H1 (cell line): ENCODE measurements around the gene CORO1C. TPM values are rescaled to one million over a fixed set of nuclear protein-coding genes. Genes with fewer than 3 reads are reported as not detected.
A peak's percentile ranks its signal among the peaks of the same experiment; 100 is the strongest.

ENCODE experiments used
- CTCF ChIA-PET: fragments of 300-600 bp; sonication (Branson Sonifier 250); formaldehyde crosslinking; loops from one replicate; lab custom pipeline; 2021; ENCODE audit not compliant: partially characterized antibody; lab: Charles Lee
- POLR2A ChIA-PET: fragments of 300-600 bp; sonication (Branson Sonifier 250); formaldehyde crosslinking; loops from one replicate; lab custom pipeline; 2021; ENCODE audit warnings: inconsistent platforms; ENCODE audit not compliant: partially characterized antibody; lab: Charles Lee
- DNase-seq, 2 experiments: peaks; one replicate each; pipeline versions ENCODE4 v3.0.0 to v3.0.0-alpha.2; 2010 to 2022; ENCODE audit warnings: low spot score in 2 of 2, low read depth in 1 of 2, mixed read lengths in 1 of 2
- FAIRE-seq: peaks from 2 replicates; lab custom pipeline; 2011; peaks lifted over from hg19 to GRCh38; lab: Jason Lieb, UNC
- H2AFZ ChIP-seq: 2 replicates; pipeline ENCODE4 v1.8.1; 2012; ENCODE audit warnings: low read length, inconsistent platforms
- H2AK5ac ChIP-seq: 2 replicates; pipeline ENCODE4 v1.6.1; 2013; ENCODE audit warnings: low read depth, low read length
- H2BK120ac ChIP-seq: replicated peaks from 2 replicates; pipeline ENCODE3; 2013; ENCODE audit warnings: low read depth, low read length, inconsistent platforms
- H2BK12ac ChIP-seq: 2 replicates; pipeline ENCODE4 v1.6.1; 2013; ENCODE audit warnings: low read depth, low read length
- H2BK15ac ChIP-seq: 2 replicates; pipeline ENCODE4 v1.6.1; 2013; ENCODE audit warnings: low read length
- H2BK20ac ChIP-seq: 2 replicates; pipeline ENCODE4 v1.6.1; 2013; ENCODE audit warnings: low read length
- H2BK5ac ChIP-seq: 2 replicates; pipeline ENCODE4 v1.6.1; 2013; ENCODE audit warnings: low read depth, low read length
- H3K14ac ChIP-seq: 2 replicates; pipeline ENCODE4 v1.6.1; 2013; ENCODE audit warnings: inconsistent platforms; ENCODE audit not compliant: insufficient read length
- H3K18ac ChIP-seq: 2 replicates; pipeline ENCODE4 v1.6.1; 2013; ENCODE audit warnings: low read length; ENCODE audit errors: extremely low read depth
- H3K23ac ChIP-seq: 2 replicates; pipeline ENCODE4 v1.6.1; 2013; ENCODE audit warnings: inconsistent platforms; ENCODE audit not compliant: insufficient read length
- H3K23me2 ChIP-seq: 2 replicates; pipeline ENCODE4 v1.6.1; 2013; ENCODE audit warnings: low read depth, low read length
- H3K27ac ChIP-seq: 2 replicates; pipeline ENCODE4 v1.6.1; 2011; ENCODE audit warnings: low read depth, low read length, inconsistent platforms
- H3K27me3 ChIP-seq, 4 experiments: replicated peaks in 1 of 4; 1 replicate in 1 of 4; 2 replicates in 3 of 4; pipeline versions ENCODE4 v1.6.1 to v1.8.1; 2011 to 2013; ENCODE audit warnings: low read length in 3 of 4, mild to moderate bottlenecking in 3 of 4, inconsistent platforms in 2 of 4, mixed read lengths in 2 of 4, moderate library complexity in 1 of 4; ENCODE audit not compliant: control insufficient read depth in 3 of 4, insufficient read depth in 3 of 4; ENCODE audit errors: extremely low read depth in 1 of 4
- H3K36me3 ChIP-seq, 4 experiments: 2 replicates each; pipeline versions ENCODE4 v1.6.1 to v1.8.1; 2011 to 2013; ENCODE audit warnings: mild to moderate bottlenecking in 4 of 4, low read length in 3 of 4, moderate library complexity in 2 of 4, control low read depth in 1 of 4, inconsistent platforms in 1 of 4; ENCODE audit not compliant: insufficient read depth in 4 of 4, control insufficient read depth in 2 of 4
- H3K4ac ChIP-seq: replicated peaks from 2 replicates; pipeline ENCODE3; 2013; ENCODE audit warnings: low read length, low read depth, mixed read lengths, inconsistent platforms; ENCODE audit not compliant: insufficient read length
- H3K4me1 ChIP-seq, 4 experiments: replicated peaks in 1 of 4; 1 replicate in 1 of 4; 2 replicates in 3 of 4; pipeline versions ENCODE4 v1.6.1 to v1.8.1; 2011 to 2013; ENCODE audit warnings: low read length in 3 of 4, inconsistent platforms in 2 of 4, mixed read lengths in 1 of 4; ENCODE audit not compliant: insufficient read depth in 4 of 4, control insufficient read depth in 3 of 4
- H3K4me2 ChIP-seq, 2 experiments: 2 replicates each; pipeline versions ENCODE4 v1.6.1 to v1.8.1; 2011 to 2013; ENCODE audit warnings: low read depth in 2 of 2, low read length in 2 of 2, control low read depth in 1 of 2, inconsistent platforms in 1 of 2, mild to moderate bottlenecking in 1 of 2; ENCODE audit not compliant: insufficient read depth in 1 of 2
- H3K4me3 ChIP-seq, 4 experiments: fragments of 200-600, 300-600 bp in 1 of 4; sonication (generic), shearing (Covaris generic), sonication (Bioruptor Twin) in 1 of 4; 2 replicates each; pipeline versions ENCODE4 v1.5.1 to v1.8.1; 2011 to 2016; ENCODE audit warnings: low read length in 4 of 4, low read depth in 3 of 4, control low read depth in 2 of 4, inconsistent platforms in 2 of 4, mild to moderate bottlenecking in 2 of 4, mixed read lengths in 1 of 4, moderate library complexity in 1 of 4; ENCODE audit not compliant: insufficient read depth in 2 of 4; ENCODE audit errors: extremely low read depth in 1 of 4
- H3K56ac ChIP-seq: replicated peaks from 2 replicates; pipeline ENCODE3; 2013; ENCODE audit warnings: low read depth, mild to moderate bottlenecking, mixed read lengths, low read length, inconsistent platforms; ENCODE audit not compliant: insufficient read length
- H3K79me1 ChIP-seq: 2 replicates; pipeline ENCODE4 v1.6.1; 2013; ENCODE audit warnings: low read depth, low read length, control low read depth
- H3K79me2 ChIP-seq, 2 experiments: 2 replicates each; pipeline versions ENCODE4 v1.6.1 to v1.8.1; 2012 to 2013; ENCODE audit warnings: low read length in 2 of 2, mild to moderate bottlenecking in 2 of 2, inconsistent platforms in 1 of 2; ENCODE audit not compliant: insufficient read depth in 2 of 2, control insufficient read depth in 1 of 2
- H3K9ac ChIP-seq, 4 experiments: replicated peaks in 1 of 4; 1 replicate in 1 of 4; 2 replicates in 3 of 4; pipeline versions ENCODE4 v1.6.1 to v1.8.1; 2011 to 2013; ENCODE audit warnings: low read depth in 3 of 4, low read length in 3 of 4, control low read depth in 2 of 4, mild to moderate bottlenecking in 2 of 4, moderate library complexity in 2 of 4, inconsistent platforms in 1 of 4; ENCODE audit errors: extremely low read depth in 1 of 4
- H3K9me3 ChIP-seq, 2 experiments: 2 replicates each; pipeline versions ENCODE4 v1.6.1 to v1.8.1; 2012 to 2013; ENCODE audit warnings: mild to moderate bottlenecking in 2 of 2, moderate library complexity in 2 of 2, control low read depth in 1 of 2, inconsistent platforms in 1 of 2, low read depth in 1 of 2, low read length in 1 of 2, mixed read lengths in 1 of 2; ENCODE audit not compliant: insufficient read depth in 2 of 2
- H4K20me1 ChIP-seq, 2 experiments: replicated peaks in 1 of 2; 2 replicates each; pipeline versions ENCODE3 to v1.8.1; 2011 to 2013; ENCODE audit warnings: inconsistent platforms in 2 of 2, low read length in 2 of 2, mild to moderate bottlenecking in 1 of 2; ENCODE audit not compliant: insufficient read depth in 2 of 2, control insufficient read depth in 1 of 2
- H4K5ac ChIP-seq: 2 replicates; pipeline ENCODE4 v1.6.1; 2013; ENCODE audit warnings: low read length, low read depth, mixed read lengths, inconsistent platforms; ENCODE audit not compliant: insufficient read length
- H4K8ac ChIP-seq: 2 replicates; pipeline ENCODE4 v1.8.0; 2013; ENCODE audit warnings: mild to moderate bottlenecking, moderate library complexity, low read length, inconsistent platforms; ENCODE audit not compliant: insufficient read depth; ENCODE audit errors: extremely low read depth
- H4K91ac ChIP-seq: replicated peaks from 2 replicates; pipeline ENCODE3; 2013; ENCODE audit warnings: low read length, mixed read lengths, inconsistent platforms; ENCODE audit not compliant: insufficient read length
- CEBPB ChIP-seq: IDR thresholded peaks from 2 replicates; pipeline ENCODE4 v1.6.1; 2012; ENCODE audit warnings: low read depth, low read length
- JUN ChIP-seq: IDR thresholded peaks from 2 replicates; pipeline ENCODE4 v1.6.1; 2011; ENCODE audit warnings: low read depth, mild to moderate bottlenecking, improper control_type of control experiment, low read length
- WGBS, 2 experiments: shearing (Covaris generic) in 1 of 2; methylation state at CpG; one replicate each; pipeline versions ENCODE4 v1.1.6 to v1.1.7; 2013 to 2015; ENCODE audit warnings: low lambda C conversion rate in 2 of 2, mixed read lengths in 2 of 2, inconsistent platforms in 1 of 2, low coverage in 1 of 2, missing lambda C conversion rate in 1 of 2; ENCODE audit not compliant: insufficient replicate concordance in 2 of 2, insufficient coverage in 1 of 2, insufficient read length in 1 of 2; ENCODE audit errors: extremely low coverage in 1 of 2, missing lambda C conversion rate in 1 of 2; 5-methylcytosine and 5-hydroxymethylcytosine counted together
- polyA plus RNA-seq, 7 experiments: library from polyadenylated mRNA; depleted of rRNA in 3 of 7; stranded (reverse) in 5 of 7; unstranded in 2 of 7; fragments of >200 nt in 5 of 7; fragments of 200-250 nt in 2 of 7; gene quantifications; 1 replicate in 5 of 7; 2 replicates in 1 of 7; 4 replicates in 1 of 7; pipeline versions ENCODE4 v1.2.1 to v1.2.3, GENCODE V29; 2011 to 2013; ENCODE audit warnings: missing spikeins in 2 of 7, mixed read lengths in 2 of 7
- total RNA-seq: library from RNA; stranded (reverse); fragmentation: NEBNext Ultra II Directional; extraction: Animal tissue kit (Norgen Biotek cat#: 25700); gene quantifications from 2 replicates; pipeline ENCODE4 v1.2.1, GENCODE V29; 2021

Gene CORO1C
- total and polyA plus RNA-seq, 2 of the 8 experiments (the other 6 are each of a cell fraction or from before 2014, with no cell fraction given) = 72.7 to 120 TPM

DNA sequence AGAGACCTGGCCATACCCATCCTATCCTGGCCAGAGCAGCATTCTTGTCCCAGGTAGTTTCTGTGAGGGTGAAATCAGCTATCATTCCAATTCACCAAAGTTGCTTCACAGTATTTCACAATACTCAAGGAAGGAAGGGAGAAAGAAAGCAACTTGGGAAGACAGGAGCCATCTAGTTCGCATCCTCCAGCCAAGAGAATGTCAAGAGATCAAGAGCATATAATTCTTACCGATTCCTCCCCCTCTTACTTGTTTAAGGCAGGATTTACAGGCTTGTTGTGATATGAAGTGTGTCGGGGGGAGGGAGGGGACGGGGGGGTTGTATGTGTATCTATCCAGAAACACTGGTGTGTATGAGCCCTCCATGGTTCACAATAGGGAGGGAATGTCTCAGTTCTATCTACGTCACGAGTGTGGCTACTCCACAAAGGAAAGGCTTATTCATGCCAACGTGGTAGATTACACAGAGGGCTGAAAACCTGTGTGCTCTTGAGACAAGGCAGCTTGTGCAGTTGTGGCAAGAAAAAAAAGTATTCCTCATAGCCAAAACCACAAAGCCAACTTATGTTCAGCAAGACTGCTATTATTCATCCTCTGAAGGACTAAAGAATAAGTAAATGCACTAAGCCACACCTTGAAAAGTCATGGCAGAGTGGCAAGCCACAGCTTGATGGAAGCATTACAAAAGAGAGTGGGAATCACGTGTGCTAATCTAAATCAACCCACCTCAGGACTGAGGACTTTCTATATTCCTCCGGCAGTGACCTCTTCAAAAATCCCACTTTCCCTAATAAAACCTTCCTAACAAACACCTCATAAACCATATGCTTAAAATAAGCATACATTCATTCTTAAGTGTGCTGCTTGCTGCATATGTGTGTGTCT is 35.0 kb downstream of the CORO1C start:
- peaks cover 9 to 18% (median 14%) of the 10 kb centered on the region in 4 experiments for H3K4me1 ChIP-seq
- POLR2A ChIA-PET = no interaction called here

More for the DNA sequence above, 35.0 kb downstream of the CORO1C start:
- Histone ChIP-seq H3K36me3 (peaks cover 3 to 16% (median 10%) of the 10 kb centered on the region in 4 experiments; a peak in 5 of 8 replicates), H3K79me1 (peaks cover 8% of the 10 kb centered on the region), H4K5ac (no peak overlapping the region), H2BK5ac (0 out of 2 replicates have a peak overlapping the region, but pooled peaks have one; percentile 28), H3K27me3 (no peaks in the 10 kb centered on the region), H2BK20ac (no peak overlapping the region), H4K20me1 (peaks cover 0 to 9% of the 10 kb centered on the region in 2 experiments), H3K4me2 (no peak overlapping the region), H4K8ac (no peak overlapping the region), H2AFZ (no peak overlapping the region), H3K9me3 (no peaks in the 10 kb centered on the region; a peak in 1 of 4 replicates), H3K18ac (no peak overlapping the region), H3K23me2 (no peaks in the 10 kb centered on the region), H3K4ac (no peak overlapping the region), H3K79me2 (peaks cover 0 to 50% of the 10 kb centered on the region in 2 experiments; a peak in 2 of 4 replicates), H2BK15ac (no peak overlapping the region), H3K27ac (no peak overlapping the region), H2AK5ac (no peak overlapping the region), H2BK120ac (no peak overlapping the region), H3K56ac (no peak overlapping the region), H3K4me3 (no peak overlapping the region), H4K91ac (no peak overlapping the region), H3K23ac (no peak overlapping the region), H3K14ac (no peak overlapping the region), H2BK12ac (no peak overlapping the region), H3K9ac (no peak overlapping the region)
- CTCF ChIA-PET = interaction anchor here (1.1 to 1.6 kb wide), 4 partner anchors 10 to 19 kb away, joined by 3 to 5 read pairs (median 3); no protein-coding TSS in a partner anchor
- 82 to 100% methylated on average over 1 to 9 of the region's 9 CpGs for WGBS, 2 experiments
- TF ChIP-seq JUN = no peak
- peak; percentile 36; the same call in 1 of the 2 replicates for TF ChIP-seq CEBPB
- FAIRE-seq (no peak), DNase-seq (no peak)
